IPS DF 4.7 (cell line): ENCODE data around the gene KLK12.
"Not testable (repeated sequence)": the region's sequence is repeated elsewhere in the genome, so short reads cannot be mapped to it uniquely, and the experiment has no call there.

Experiments
- DNase-seq: peaks from one replicate; pipeline ENCODE4 v3.0.0-alpha.2; 2013; ENCODE audit warnings: low spot score; ENCODE audit errors: extremely low read depth

KLK12 gene

DNA sequence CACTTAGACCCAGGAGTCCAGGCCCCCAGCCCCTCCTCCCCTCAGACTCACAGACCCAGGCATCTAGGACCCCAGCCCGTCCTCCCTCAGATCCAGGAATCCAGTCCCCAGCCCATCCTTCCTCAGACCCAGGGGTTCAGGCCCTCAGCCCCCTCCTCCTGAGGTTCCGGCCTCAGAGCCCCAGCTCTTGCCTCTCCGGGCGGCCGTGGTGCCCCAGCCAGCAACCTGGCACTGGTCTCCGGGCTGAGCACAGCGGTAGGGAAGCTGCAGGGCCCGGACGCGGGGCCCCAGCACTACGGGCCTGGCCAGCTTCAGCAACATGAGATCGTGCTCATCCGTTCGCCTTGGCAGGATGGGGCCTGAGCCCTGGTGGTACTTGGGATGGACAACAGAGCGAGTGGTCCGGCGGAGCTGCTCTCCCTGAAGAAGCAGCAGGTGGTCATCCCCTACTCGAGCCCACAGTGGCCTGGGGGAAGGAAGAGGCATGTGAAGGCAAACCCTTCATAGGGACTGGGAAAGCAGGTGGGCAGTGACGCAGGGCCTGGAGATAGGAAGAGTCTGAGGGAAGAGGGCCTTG, 19.0 kb downstream of the KLK12 start:
- no peak for DNase-seq

GRCh38 chr19:51014242-51014641, 20.6 kb downstream of the KLK12 start:
- DNase-seq = no peak

- DNase-seq = no peak
Measured at GRCh38 chr19:51012661-51013190, 22.1 kb downstream of the KLK12 start.

DNA sequence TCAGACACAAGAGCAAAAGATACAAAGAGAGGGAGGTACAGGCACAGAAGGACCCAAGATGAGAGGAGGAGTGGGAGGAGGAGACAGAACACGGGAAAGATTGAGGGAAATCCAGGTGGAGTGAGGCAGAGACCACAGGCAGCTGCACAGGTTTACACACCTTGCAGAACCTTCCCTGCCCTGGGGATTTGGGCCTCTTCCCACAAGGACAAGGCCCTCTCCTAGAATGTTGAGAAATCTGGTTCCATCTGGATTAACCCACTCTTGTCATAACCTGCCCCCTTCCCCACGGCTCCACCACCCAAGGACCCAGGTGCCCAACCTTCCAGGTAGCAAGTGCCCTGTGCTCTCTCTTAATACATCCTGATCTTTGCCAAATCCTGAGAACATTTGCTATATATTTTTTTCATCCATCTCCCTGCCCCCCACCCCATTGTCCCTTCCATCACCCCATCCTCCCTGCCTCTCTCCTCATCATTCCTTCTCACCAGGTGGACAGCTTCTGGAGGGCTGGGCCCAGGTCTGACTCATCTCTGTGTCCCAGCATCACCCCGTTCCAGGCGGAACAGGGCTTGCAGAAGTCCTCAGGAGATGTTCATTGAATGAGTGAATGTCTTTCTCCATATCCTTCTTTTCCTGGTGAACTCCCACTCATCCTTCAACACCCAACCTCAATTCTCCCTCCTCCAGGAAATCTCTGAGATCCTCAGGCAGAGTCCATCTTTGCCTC, 24.6 kb downstream of the KLK12 start:
- no peak for DNase-seq

DNA sequence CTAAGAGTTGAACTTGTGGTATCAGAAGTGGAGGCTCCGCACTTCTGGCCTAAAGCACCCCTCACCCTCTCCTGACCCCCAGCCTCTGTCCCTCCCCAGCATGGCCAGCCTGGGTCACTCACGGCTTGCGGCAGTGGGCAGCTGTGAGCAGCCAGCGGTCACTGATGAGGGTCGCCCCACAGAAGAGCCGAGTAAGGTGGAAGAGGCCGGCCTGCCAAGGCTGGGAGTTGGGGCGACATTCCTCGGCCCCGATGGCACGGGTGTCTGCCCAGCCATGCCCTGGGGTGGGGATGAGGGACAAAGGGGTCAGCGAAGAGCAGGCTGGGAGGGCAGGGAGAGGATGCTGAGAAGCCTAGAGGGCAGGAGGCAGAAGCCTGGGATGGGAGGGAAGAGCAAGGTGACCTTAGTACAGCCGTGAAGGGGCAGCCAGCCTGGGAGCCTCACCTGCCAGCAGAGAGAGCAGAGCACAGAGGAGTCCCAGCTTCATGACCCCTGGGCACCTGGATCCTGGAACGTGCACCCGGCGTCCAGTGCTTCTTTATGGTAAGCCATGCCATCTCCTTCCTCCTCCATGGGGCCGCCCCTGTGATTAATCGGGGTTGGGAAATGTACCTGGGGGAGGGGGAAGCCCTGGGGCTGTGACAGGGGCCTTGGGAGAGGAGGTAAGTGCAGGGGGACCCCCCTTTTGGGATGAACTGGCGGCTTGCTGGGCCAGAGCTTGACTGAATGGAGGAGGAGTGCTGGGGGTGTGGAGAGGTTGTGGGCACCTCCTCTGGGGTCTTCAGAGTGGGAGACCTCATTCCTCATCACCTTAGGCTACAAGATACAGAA, 25.5 kb downstream of the KLK12 start:
- DNase-seq = no peak

GRCh38 chr19:51007488-51007887, 27.3 kb downstream of the KLK12 start:
- no peak for DNase-seq

GRCh38 chr19:51006406-51006805, 28.4 kb downstream of the KLK12 start:
- no peak for DNase-seq

DNA sequence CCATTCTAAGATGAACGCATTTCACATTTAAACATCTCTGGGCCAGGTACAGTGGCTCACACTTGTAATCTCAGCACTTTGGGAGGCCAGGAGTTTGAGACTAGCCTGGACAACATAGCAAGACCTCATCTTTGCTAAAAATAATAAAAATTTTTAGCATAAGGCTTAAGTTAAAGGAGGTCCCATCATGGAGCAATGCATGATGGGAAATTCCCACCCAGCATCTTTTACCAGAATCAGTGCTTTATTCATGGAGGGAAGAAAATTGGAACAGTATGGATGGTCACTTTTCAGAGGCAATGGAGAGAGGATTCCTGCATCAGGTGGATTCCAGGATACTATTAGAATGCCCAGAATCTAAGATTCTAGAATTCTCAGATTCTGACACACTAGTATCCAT, 29.6 kb downstream of the KLK12 start:
- no peak for DNase-seq

GRCh38 chr19:51003316-51003715, 31.5 kb downstream of the KLK12 start:
- no peak for DNase-seq

DNA sequence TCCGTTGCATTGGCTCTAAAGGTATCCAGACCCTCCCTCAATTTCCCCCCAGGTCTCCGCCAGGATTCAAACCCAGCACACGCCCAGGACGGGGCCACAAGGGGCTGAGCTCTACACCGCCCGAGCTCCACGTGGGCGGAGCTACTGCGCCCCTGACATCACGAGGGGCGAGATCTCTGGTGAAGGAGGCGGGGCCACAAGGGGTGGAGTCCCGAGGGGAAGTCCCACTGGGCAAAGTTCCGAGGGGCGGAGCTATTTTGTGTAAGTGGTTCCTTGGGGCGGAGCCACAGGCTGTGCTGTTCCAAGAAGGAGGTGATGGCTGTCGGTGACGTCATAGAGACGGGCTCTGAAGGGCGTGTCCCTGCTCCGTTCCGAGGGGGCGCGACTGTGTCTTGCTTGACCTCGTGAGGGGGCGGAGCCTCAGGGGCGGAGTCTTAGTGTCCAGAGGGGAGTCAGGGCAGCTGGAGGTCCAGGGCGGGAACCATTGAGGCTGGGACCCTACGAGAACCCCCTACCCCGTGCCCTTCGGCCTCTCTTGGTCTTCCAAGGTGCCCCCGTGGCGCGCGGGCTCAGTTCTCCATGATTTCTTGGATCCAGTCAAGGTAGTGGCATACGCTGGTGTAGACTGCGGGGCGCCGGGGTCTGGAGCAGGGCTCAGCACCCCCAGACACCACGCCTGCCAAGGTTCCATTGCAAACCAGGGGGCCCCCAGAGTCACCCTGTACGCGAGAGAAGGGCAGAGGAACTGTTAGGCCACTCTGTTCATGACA, 32.1 kb downstream of the KLK12 start:
- DNase-seq = no peak

- DNase-seq = no peak
Measured at GRCh38 chr19:51002089-51002532, 32.7 kb downstream of the KLK12 start.

DNA sequence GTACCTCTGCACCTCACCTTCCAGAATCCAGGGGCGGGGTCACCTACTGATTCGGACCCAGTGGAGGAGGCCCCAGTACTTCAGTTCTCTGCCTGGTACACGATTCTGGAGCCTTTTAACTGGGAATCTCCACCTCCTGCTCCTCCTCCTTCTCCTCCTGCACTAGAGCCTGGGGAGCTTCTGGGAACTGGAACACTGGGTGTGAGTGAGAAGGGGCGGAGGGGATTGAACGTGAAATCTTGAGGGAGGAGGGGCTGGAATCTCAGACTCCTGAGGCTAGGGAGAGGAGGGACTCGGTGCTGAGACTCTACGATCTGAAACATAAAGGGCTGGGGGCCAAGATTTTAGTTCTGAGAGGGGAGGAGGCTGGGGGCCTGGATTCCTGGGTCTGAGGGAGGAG, 33.3 kb downstream of the KLK12 start, which contains the start of gene KLK8:
Gene KLK8 (minus strand): TSS at position 90 of the 400 bp plus-strand sequence. CDS start 437 bp downstream, outside the sequence.
- no peak for DNase-seq

- no peak for DNase-seq
Measured at GRCh38 chr19:51000981-51001380, 33.8 kb downstream of the KLK12 start.

GRCh38 chr19:51000426-51000825, 34.4 kb downstream of the KLK12 start:
- DNase-seq = no peak

DNA sequence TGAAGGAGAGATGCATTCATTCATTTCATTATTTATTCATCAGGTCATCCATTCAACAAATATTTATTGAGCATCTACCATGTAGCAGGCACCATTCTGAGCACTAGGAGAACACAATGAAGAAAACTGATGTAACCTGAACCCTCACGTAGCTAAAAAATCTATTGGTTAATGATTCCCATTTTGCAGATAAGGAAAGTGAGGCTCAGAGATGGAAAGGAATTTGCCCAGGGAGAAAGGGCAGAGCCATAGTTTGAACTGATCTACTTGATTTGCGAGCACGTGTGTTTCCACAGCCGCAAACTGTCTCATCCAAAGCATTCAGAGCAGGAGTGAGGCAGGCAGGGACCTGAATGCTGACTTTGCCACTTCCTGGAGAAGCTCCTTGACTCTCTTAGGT, 36.1 kb downstream of the KLK12 start:
- DNase-seq = no peak

DNA sequence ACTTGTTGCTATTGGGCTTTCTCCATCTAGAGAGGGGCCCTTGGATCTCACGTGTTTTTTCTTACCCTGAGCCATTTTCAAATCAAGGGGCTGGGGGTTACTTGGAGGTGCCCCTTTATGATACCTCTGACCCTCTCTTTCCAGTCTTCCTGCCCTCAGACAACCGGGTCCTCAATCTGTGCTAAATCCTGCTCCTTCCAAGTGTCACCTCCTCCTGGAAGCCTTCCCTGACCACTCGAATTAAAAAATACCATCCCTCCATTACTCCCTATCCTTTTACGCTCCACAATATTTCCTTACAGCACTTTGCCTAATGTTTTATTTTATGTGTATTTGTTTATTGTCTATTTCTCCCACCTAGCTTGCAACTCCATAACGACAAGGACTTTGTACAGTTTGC, 36.7 kb downstream of the KLK12 start:
- DNase-seq = no peak

DNA sequence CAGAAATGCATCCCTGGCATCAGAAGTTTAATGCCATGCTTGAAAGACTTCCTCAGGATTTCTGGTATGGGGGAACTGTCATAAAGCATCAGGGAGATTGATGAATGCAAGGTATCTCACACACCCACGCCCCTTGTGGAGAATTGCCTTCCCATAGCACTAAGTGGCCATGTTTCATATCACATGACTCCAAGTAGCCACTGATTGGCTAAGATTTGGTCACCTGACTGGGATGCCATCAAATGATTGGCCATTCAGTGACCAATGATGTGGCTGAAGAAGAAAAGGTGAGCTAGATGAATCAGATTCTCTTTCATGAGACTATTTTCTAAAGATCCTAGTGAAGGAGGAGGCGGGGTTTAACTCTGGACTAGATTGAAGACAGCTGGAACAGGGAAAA, 40.7 kb downstream of the KLK12 start:
- DNase-seq = no peak

GRCh38 chr19:50992666-50993035, 42.2 kb downstream of the KLK12 start:
- DNase-seq = no peak

DNA sequence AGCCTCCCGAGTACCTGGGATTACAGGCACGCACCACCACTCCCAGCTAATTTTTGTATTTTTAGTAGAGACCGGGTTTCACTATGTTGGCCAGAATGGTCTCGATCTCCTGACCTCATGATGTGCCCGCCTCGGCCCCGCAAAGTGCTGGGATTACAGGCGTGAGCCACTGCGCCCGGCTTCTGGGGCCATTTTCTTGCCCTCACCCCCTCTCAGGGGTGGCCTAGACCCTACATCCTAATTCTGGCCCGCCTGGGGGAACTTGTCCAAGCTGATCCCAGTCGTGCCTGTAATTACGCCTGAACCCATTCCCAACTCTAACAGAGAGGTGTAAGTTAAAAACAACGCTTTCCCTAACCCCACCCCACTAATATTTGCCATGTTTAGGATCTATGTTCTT, 50.4 kb downstream of the KLK12 start:
- DNase-seq = not testable (repeated sequence)

- no peak for DNase-seq
Measured at GRCh38 chr19:50983625-50984292, 51.0 kb downstream of the KLK12 start, which contains the start of gene KLK7. Gene KLK7 (minus strand): TSS chr19:50983917. CDS start chr19:50982399, 1,518 bp downstream.

DNA sequence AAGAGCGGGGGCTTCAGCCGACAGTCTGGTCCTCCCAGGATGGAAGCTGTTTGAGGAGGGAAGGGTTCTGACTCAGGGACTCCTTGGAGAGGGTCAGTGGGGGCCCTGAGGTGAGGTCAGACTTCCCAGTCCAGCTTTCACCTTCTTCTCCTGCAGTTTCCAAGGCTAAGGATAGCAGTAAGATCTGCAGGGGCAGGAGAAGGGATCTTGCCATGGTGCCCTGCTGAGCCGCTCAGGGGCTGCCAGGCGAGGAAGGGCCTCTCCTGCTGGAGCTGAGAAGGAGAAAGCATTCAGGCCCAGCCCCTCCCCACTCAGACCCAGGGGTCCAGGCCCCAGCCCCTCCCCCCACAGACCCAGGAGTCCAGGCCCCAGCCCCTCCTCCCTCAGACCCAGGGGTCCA, 52.6 kb downstream of the KLK12 start:
- DNase-seq = no peak
